ENCODE results near the gene PIWIL4.

Gene PIWIL4

DNA sequence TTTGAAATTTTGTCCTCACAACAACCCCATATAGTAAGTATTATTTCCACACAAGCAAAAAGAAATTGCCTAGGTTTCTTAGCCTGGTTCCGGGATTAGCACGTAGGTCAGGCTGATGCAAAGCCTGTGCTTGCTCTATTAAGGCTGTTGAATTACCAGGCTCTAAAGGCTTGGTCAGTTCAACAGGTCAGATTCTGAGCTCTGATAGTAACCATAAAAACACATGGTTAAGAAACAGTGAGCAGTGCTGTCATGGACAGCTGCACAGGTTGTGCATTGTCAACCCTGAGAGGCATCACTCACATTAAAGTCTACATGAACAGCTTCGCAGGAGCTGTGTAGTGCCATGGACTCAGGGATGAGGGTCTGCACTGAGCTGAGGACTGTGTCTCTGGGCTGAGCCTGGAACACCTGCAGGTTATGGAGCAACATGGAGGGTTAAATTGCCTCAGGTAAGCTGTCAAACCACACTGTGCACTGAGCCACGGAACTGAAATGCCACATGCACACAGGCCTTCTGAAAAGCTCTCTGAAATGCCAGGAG is 98.0 kb downstream of the PIWIL4 start:
- DNase-seq: no peak

GRCh38 chr11:94666792-94667721 is 99.9 kb downstream of the PIWIL4 start:
- no peak for DNase-seq

DNA sequence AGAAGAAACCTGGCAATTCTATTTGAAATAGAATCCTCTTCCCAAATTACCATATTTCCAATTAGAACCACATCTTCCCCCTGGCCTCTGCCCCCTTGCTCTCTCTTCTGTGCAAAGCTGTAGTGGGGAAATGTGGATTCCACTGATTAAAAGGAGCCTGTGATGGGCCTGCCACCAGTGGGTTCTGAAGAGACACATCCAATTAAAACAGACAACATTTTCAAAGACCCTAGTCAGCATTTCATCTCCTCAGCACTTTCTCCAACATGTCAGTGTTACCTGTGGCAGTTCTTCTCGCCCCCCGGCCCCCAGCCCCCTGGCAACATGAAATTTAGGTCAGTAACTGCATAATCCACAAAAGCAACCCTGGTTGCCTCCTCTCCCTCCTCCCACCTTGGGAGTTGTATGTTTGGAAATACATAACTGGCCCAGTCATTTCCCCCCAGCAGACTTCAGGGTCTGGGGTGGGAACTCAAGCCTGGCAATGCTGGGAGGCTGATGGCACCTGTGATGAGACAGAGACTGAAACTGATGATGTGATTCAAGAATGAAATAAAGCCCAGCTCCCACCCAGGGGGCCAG is 101.1 kb downstream of the PIWIL4 start:
- DNase-seq: no peak

DNA sequence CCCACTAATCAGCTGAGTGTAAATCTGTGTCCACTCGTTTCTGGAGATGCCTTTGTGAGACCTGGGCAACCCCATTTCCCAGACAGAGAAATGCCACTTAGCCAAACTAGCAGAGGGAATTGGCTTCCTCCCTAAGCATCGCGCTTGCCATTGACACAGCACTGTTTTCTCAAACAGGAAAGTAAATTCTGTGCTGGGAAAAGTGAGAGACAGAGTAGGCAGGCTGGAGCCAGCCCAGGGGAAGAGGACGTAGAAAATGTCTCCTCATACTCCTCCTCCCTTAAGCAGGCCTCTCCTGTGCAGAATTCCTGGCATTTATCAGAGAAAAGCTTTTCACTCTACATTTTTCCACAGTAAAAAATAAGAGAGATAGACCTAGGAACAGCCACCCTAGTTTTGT is 101.9 kb downstream of the PIWIL4 start:
- DNase-seq: no peak
